ENCODE data around the gene CYBA.

CYBA gene

DNA sequence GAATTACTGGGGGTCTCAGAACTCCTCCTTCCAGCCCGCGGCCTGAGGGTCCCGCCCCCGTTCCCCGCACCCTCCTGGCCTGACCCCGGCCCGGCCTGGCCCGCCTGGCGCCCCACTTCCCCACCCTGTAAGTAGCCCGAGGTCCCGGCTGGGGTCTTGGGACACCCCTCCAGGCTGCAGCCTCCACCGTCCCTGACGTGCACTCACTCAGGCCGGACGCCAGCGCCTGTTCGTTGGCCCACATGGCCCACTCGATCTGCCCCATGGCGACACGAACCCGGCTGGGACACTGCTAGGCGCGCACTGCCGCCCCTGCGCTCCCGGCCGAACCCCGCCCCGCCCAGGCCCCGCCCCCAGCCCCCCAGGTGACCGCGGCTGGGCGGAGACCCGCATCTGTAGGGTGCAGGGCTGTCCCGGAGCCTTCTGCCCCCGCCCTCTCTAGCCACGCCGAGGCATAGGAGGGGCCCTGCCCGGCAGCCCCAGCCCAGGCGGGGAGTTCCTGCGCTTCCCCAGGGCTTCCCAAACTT is at the start of gene CYBA:
Gene CYBA (minus strand): TSS at position 305 of the 527 bp plus-strand sequence. CDS start 40 bp downstream, at position 265.
- DNase-seq = peak; percentile 59

DNA sequence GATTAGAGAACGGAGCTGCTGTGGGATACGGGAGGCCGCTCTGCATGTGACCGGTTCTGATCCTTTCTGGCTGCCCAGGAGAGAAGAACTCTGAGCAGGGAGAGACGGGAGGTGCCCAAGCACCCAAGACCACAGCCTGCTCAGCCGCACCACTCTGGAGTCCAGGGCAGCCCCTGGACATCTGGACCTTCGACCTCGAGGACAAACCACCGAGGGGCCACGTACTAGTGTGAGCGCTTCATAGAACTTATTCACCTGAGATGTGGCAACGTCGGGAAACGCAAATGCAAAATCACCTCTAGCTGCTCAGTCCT is 49.4 kb upstream of the CYBA start:
- no peak for DNase-seq

DNA sequence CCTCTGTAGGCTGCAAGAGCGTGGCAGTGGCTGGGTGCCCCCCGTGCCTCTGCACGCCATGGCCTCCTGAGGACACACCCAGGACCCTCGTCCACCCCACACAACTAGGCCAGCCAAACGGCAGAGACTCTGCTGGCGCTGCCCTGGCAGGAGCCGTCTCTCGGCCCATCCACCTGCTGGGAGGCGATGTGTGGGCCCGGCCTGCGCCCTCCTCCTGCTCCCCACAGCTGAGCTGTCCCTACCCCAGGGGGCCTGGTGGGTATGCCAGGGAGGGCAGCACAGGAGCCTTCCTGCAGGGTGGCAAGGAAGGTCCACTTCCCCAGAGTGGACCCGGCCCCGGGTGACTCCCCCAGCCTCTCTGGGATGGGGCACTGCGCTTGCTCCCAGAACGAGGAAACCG is 48.3 kb upstream of the CYBA start:
- DNase-seq = no peak

DNA sequence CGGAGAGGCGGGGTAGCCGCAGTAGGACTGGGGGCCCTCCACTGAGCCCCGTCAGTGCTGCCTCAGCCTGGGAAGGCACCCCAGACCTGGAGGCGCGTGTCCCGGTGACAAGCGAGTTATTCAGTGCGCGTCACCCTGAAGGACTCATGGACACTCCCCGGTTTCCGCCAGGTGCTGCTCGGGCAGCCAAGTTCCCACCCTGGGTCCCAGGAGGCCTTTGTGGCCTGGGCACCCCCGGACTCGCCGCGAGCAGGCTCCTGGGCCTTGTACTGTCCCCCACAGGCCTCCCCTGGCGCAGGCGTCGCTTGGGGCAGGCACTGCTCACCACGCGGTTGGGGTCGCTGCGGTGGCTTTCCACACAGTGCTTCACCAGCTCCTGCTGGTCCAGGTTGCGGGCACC is 47.8 kb upstream of the CYBA start:
- DNase-seq = no peak

GRCh38 chr16:88697831-88698615 is 47.2 kb upstream of the CYBA start:
- DNase-seq = no peak

GRCh38 chr16:88697116-88697830 is 46.4 kb upstream of the CYBA start:
- DNase-seq = no peak

DNA sequence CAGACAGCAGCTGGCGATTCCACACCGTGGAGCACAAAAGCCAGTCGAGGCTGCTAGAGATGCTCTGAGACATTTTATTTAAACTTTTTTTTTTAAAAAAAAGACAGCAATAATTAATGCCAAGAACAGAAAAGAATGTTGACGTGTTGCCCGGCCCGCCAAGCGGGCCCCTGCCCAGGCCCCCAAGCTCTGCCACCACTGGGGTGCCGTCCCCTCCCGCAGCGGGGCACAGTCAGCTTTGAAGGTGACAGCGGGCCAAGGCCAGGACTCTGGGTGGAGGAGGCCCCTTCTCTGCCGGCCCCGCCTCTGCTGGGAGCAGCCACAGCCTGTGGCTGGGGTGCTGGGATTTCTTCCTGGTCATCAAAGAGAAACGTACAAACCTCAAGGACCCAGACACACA is 45.6 kb upstream of the CYBA start:
- no peak for DNase-seq

GRCh38 chr16:88695753-88696152 is 44.9 kb upstream of the CYBA start:
- no peak for DNase-seq

GRCh38 chr16:88695218-88695617 is 44.4 kb upstream of the CYBA start:
- no peak for DNase-seq

DNA sequence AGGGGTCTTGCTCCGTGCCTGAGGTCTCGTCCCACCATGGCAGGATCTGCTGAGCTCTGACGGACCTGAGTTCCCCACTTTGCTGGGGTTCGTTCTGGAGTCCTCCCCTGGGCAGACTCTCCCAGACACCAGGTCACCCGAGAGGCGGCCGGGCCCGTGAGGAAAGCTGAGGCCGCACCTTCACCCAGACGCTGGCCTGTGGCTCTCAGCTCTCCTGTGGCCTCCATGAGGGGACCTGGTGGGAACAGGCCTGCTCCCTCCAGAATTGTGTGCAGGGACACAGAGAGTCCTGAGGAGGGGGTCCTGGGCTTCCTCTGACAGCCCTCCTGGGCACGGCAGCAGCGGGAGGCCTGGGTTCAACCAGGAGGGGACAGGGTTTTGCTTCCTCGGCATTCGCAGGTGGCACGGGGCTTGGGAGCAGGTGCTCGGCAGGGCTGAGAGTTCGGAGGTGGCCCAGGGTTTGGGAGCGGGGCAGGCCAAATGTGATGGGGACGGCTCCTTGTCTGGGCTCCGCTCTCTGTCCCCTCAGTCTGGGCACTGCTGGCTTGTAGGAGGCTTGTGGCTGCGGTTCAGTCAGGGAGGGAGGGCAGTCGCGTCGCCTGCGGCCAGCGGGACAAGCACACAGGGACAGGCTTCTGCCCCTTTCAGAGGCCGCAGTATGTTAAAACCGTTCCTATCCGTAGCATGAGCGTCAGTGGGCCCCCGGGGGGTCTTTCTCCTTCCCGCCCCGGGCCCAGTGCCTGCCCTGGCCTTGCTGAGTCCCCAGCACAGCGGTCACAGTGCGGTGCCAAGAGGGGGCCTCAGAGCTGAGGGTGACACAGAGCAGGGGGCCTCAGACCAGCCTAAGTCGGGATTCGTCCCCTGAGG is 43.6 kb upstream of the CYBA start:
- DNase-seq = no peak

GRCh38 chr16:88693420-88694177 is 42.7 kb upstream of the CYBA start:
- DNase-seq = no peak

GRCh38 chr16:88692861-88693260 is 42.0 kb upstream of the CYBA start:
- no peak for DNase-seq

DNA sequence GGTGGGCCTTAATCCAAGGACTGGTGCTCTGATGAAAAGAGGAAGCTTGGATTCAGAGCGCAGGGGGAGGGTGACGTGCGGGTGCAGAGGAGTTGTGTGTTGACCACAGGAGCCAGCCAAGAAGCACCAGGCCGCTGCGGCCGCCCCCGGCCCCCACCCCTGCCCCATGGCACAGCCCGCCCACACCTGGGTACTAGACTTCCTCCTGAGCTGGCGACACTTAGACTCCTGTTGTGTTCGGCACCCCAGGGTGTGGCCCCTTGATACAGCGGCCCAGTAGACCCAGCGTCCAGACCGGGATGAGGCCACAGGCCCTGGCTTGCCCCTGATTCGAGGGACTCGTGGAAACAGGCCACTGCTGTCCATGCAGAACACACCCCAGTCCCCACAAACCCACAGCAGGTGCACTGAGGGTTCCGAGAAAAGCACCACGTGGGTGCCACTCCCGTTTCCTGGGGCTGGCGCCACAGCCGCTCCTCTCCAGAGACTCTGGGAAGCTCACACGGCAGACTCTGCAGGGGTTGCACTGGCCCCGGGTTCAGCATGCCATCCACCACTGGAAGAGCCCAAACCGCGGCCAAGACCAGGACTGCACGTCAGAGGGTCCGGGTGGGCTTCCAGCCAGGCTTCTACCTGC is 41.2 kb upstream of the CYBA start:
- peak; percentile 87 for DNase-seq

DNA sequence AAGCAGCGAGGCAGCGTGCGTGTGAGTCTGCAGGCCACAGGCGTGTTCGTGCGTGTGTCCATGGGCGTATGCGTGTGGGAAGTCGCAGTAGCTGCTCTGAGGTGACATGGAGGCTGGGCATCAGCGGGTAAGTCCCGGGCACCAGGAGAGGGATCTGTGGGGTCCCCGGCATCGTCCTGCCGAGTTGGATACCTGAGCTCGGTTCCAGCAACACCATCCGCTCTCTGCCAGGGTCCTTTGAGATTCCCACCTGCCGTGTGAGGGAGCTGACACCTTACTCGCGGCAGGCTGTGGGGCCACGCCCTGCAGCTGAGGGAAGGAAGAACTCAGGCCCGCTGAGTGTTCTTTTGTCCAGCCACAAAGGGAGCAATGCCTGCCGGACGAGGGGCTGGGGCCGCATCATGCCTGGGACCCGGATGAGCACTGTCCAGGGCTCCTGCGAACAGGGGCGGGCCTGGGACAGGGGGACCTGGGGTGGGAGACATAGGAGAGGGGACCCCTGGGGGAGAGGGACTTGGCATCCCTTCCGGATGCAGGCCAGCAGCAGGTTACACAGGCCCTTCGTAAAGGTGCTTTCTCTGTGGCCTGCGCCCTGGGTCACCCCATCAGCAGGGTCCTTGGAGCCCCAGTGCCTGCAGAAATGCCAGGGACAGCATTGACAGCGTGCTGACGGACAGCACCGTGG is 40.4 kb upstream of the CYBA start:
- no peak for DNase-seq

DNA sequence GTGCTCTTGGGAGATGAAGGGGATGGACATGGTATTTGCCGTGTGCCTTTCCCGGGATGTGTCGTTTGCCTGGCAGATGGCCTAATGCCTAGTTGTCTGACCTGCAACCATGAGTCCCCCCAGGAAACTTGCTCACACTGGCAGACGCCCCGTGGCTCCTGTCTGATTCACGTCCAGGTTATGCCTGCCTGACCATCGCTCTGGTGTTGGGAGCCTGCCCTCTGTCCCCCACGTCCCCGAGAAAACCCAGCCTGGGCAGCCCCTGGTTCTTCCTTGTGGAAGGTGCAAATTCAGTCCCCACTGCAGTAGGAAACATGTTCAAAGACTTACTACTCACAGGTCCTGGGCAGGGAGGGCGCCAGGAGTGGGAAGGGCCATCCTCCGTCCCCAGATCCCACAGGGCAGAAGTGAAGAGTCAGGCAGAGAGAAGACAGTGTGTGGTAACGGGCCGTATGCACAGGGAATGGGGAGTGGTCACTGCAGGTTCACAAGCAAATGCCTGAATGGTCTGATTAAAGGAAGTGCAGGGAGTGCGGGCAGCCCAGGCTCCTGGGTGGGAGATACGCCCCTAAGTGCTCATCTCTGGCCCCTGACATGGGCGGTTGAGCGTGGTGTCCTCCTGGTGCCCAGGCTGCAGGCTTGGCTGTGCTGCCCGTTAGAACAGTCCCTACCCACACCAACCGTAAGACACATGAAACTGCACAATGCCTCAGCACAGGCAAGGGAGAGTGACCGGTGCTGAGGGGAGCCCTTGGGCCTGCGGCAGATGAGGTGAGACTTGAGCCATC is 39.7 kb upstream of the CYBA start:
- DNase-seq = no peak

- no peak for DNase-seq
These were observed 37.3 kb upstream of the CYBA start for GRCh38 chr16:88688013-88688778.

DNA sequence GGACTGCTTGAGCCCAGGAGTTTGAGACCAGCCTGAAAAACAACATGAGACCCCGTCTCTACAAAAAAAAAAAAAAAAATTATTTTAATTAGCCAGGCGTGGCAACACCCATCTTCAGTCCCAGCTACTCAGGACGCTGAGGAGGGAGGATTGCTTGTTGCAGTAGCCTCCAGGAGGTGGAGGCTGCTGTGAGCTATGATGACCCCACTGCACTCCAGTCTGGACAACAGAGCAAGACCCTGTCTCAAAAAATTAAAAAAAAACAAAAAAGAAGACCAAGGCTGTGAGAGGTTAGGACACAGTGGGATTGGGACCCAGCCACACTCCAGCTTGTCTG is 36.8 kb upstream of the CYBA start:
- no peak for DNase-seq

- DNase-seq = no peak
These were observed 36.4 kb upstream of the CYBA start for GRCh38 chr16:88687254-88687576.

- DNase-seq = peak; percentile 79
These were observed 35.8 kb upstream of the CYBA start, which contains the start of gene SNAI3 for GRCh38 chr16:88686439-88687253. Gene SNAI3 (minus strand): TSS chr16:88686507. CDS start chr16:88686406, 101 bp downstream.

Measured in GDM1 (cell line).